Vagina (tissue), 2 donors: Measurements from ENCODE around the gene B4GALT2. TPM values are rescaled to one million over a fixed set of nuclear protein-coding genes. Genes with fewer than 3 reads are reported as not detected.

Source experiments
- DNase-seq, 2 donors: peaks; one replicate each; pipeline ENCODE4 v3.0.0-alpha.2; 2017; ENCODE audit errors: extremely low spot score in 2 of 2
- H3K27ac ChIP-seq: fragments of 200-600 bp; sonication (generic); one replicate; pipeline ENCODE4 v1.5.1; 2019
- H3K27me3 ChIP-seq: fragments of 200-600 bp; sonication (generic); one replicate; pipeline ENCODE4 v1.5.1; 2019
- H3K36me3 ChIP-seq, 2 donors: fragments of 200-600 bp; sonication (generic); one replicate each; pipeline ENCODE4 v1.5.1; 2017 to 2019
- H3K4me1 ChIP-seq: fragments of 200-600 bp; sonication (generic); one replicate; pipeline ENCODE4 v1.5.1; 2019
- H3K4me3 ChIP-seq, 2 donors: fragments of 200-600 bp; sonication (generic); 1 replicate in 1 of 2; 2 replicates in 1 of 2; pipeline ENCODE4 v1.5.1; 2016 to 2019
- H3K9me3 ChIP-seq: fragments of 200-600 bp; sonication (generic); one replicate; pipeline ENCODE4 v1.5.1; 2019
- POLR2A ChIP-seq, 2 donors: fragments of 450-650 bp; IDR thresholded peaks; one replicate each; pipeline ENCODE4 v1.6.1; 2017; ENCODE audit warnings: antibody characterized with exemption in 2 of 2, mild to moderate bottlenecking in 2 of 2, moderate library complexity in 2 of 2
- POLR2AphosphoS5 ChIP-seq, 2 donors: sonication (generic); formaldehyde crosslinking; IDR thresholded peaks; one replicate each; pipeline ENCODE4 v1.9.0; 2017; ENCODE audit warnings: antibody characterized with exemption in 2 of 2, mild to moderate bottlenecking in 2 of 2, low read depth in 1 of 2; ENCODE audit not compliant: insufficient read depth in 1 of 2
- intact Hi-C: fragments of 100-400 bp; cut with DNase I; formaldehyde crosslinking; loops from one replicate; pipeline ENCODE4 v1.15.1; 2023
- total RNA-seq: library from RNA; depleted of rRNA; stranded (reverse); fragments of >200 nt; gene quantifications from one replicate; pipeline ENCODE4 v1.2.3, GENCODE V29; 2016
- TF ChIP-seq, protein P1 (sequence below), 3 experiments: fragments of 450-650 bp in 2 of 3; fragments of 200-600 bp in 1 of 3; sonication (generic) in 1 of 3; IDR thresholded peaks; one replicate each; pipeline ENCODE4 v1.5.1; 2017 to 2019; ENCODE audit warnings: antibody characterized with exemption in 3 of 3, mild to moderate bottlenecking in 2 of 3, moderate library complexity in 2 of 3

B4GALT2 gene
- total RNA-seq, 1 donor from 2014 or later: 31.4 TPM

DNA sequence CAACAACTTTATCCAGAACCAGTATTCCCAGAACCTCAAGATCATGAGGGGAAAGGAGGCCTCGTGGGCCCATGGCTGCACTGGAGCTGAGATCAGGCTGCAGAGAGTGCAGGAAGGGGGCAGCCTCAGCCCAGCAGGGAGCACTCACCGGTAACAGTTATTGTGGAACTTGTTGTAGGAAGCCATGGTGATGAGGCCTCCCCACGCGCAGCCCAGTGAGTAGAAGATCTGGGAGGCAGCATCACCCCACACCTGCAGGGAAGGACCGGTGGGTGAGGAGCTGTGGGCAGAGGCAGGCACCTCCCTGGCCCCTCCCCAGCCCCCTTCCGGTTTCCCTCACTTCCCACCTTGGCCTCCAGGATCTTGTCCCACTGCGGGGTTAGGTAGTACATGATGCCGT, 23.2 kb downstream of the B4GALT2 start:
- intact Hi-C loops: no loop called here
- no peak for DNase-seq
- Histone ChIP-seq H3K27me3 (no peaks in the 10 kb centered on the region), H3K9me3 (no peaks in the 10 kb centered on the region), H3K4me1 (peaks cover 11% of the 10 kb centered on the region), H3K4me3 (no peak overlapping the region), H3K27ac (no peak overlapping the region), H3K36me3 (peaks cover 0 to 30% of the 10 kb centered on the region in 2 donors)
- TF ChIP-seq POLR2A (IDR thresholded peaks at IDR 0.05) (no peak), POLR2AphosphoS5 (IDR thresholded peaks at IDR 0.05; ENCODE audit: insufficient read depth in 1 of 2, low read depth in 1 of 2) (no peak)
- TF ChIP-seq, protein P1, sequence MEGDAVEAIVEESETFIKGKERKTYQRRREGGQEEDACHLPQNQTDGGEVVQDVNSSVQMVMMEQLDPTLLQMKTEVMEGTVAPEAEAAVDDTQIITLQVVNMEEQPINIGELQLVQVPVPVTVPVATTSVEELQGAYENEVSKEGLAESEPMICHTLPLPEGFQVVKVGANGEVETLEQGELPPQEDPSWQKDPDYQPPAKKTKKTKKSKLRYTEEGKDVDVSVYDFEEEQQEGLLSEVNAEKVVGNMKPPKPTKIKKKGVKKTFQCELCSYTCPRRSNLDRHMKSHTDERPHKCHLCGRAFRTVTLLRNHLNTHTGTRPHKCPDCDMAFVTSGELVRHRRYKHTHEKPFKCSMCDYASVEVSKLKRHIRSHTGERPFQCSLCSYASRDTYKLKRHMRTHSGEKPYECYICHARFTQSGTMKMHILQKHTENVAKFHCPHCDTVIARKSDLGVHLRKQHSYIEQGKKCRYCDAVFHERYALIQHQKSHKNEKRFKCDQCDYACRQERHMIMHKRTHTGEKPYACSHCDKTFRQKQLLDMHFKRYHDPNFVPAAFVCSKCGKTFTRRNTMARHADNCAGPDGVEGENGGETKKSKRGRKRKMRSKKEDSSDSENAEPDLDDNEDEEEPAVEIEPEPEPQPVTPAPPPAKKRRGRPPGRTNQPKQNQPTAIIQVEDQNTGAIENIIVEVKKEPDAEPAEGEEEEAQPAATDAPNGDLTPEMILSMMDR (IDR thresholded peaks at IDR 0.05): no peak

DNA sequence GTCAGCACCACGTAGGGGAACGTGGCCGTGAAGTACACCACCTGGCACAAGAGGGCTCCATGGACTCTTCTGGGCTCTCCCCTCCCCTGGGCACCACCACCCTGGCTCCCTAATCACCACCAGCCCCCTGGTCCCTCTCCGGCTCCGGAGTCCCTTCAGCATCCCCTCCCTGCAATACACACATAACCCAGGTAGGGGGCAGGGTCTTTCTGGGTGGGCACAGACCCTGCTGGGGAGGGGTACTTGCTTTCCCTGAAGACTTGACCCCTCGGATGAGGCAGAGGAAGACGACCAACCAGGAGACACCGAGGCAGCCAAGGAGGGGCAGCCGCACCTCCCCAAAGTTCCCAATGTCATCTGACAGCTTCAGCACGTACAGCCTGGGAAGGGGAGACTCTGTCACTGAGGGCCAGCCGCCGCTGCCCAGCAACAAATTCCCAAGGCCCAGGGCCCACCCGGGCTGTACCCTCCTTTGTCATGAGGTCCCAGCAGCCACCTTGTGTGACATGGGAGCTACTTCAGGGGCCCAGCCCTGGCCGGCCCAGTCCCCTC, 23.7 kb downstream of the B4GALT2 start:
- DNase-seq: no peak
- Histone ChIP-seq H3K4me1 (peaks cover 11% of the 10 kb centered on the region), H3K9me3 (no peaks in the 10 kb centered on the region), H3K4me3 (no peak overlapping the region), H3K27me3 (no peaks in the 10 kb centered on the region), H3K27ac (no peak overlapping the region), H3K36me3 (peaks cover 0 to 30% of the 10 kb centered on the region in 2 donors)
- intact Hi-C loops: no loop called here
- TF ChIP-seq, protein P1 (IDR thresholded peaks at IDR 0.05): no peak
- TF ChIP-seq POLR2A (IDR thresholded peaks at IDR 0.05) (no peak), POLR2AphosphoS5 (IDR thresholded peaks at IDR 0.05; ENCODE audit: insufficient read depth in 1 of 2, low read depth in 1 of 2) (no peak)

DNA sequence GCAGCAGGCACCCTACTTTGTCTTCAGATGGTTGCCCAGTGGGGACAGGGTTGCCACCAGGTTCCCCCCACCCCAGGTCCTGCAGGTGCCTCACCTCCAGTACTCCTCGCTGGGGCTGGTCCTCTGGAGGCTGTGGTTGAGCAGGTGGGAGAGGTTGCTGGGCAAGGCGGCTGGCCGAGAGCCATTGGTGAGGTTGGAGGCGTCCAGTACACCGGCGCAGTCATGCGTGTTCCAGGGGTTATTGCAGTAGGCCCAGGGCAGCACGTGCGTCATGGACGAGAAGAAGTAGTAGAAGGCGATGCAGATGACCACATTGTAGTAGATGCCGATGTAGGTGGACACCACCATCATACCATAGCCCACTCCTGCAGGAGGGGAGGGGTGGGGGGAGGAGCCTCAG, 29.2 kb downstream of the B4GALT2 start:
- H3K9me3 ChIP-seq: no peaks in the 10 kb centered on the region
- H3K4me1 ChIP-seq: peaks cover 21% of the 10 kb centered on the region
- TF ChIP-seq POLR2AphosphoS5 (IDR thresholded peaks at IDR 0.05; ENCODE audit: insufficient read depth in 1 of 2, low read depth in 1 of 2) (no peak), POLR2A (IDR thresholded peaks at IDR 0.05) (no peak)
- TF ChIP-seq, protein P1 (IDR thresholded peaks at IDR 0.05): no peak
- no peak overlapping the region for H3K27ac ChIP-seq
- intact Hi-C loops: loop anchor here (5.0 kb wide), 1 partner anchor 34 kb away; no protein-coding TSS in a partner anchor
- no peak for DNase-seq
- H3K27me3 ChIP-seq: no peaks in the 10 kb centered on the region
- no peak overlapping the region for H3K4me3 ChIP-seq
- H3K36me3 ChIP-seq: peaks cover 0 to 5% of the 10 kb centered on the region in 2 donors

DNA sequence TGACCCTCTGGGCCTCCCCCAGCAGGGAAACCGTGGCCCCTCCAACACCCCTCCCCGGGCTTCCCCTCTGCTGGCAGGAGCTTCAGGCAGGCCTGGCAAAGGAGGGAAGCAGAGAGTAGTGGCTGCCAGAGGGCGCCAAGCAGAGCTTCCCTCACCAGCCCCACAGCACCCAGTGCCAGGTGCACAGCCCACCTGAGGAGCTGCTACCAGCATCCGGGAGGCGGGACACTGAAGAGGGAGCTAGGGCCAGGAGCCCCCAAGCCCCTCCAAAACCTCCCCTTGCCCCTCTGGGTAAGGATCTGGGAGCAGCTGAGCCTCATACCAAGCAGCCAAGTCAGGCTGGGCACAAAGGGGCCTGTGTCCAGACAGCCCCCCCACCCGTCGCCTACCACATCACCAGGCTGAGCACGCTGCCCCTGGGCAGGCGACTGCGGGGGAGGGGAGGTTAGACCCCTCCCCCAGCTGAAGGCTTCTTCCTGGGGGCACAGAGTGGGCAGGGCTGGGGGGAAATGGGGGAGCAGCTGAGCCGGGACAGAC, 32.0 kb downstream of the B4GALT2 start:
- no peak for DNase-seq
- no peak overlapping the region for H3K4me3 ChIP-seq
- no peaks in the 10 kb centered on the region for H3K36me3 ChIP-seq
- intact Hi-C loops: no loop called here
- no peaks in the 10 kb centered on the region for H3K9me3 ChIP-seq
- H3K27ac ChIP-seq: no peak overlapping the region
- no peaks in the 10 kb centered on the region for H3K27me3 ChIP-seq
- TF ChIP-seq POLR2A (IDR thresholded peaks at IDR 0.05) (no peak), POLR2AphosphoS5 (IDR thresholded peaks at IDR 0.05; ENCODE audit: insufficient read depth in 1 of 2, low read depth in 1 of 2) (no peak)
- H3K4me1 ChIP-seq: peaks cover 28% of the 10 kb centered on the region

DNA sequence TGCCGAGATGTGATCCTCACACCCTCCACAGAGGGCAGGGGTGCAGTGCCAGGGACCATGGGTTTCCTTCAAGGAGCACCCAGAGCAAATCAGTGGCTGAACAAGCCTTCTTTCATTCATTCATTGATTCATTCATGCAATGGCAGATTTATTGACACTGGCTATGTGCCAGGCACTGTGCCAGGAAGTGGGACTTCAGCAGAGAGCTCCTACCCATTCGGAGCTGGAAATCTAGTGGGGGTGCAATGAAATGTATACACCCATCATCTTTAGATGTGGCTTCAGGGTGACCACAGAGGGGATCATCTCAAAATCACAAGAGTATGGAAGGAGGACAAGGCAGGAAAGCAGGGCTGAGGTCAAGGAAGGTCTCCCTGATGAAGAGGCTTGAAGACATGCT, 33.4 kb downstream of the B4GALT2 start:
- TF ChIP-seq POLR2A (IDR thresholded peaks at IDR 0.05) (no peak), POLR2AphosphoS5 (IDR thresholded peaks at IDR 0.05; ENCODE audit: insufficient read depth in 1 of 2, low read depth in 1 of 2) (no peak)
- TF ChIP-seq, protein P1 (IDR thresholded peaks at IDR 0.05): no peak
- Histone ChIP-seq H3K27me3 (no peaks in the 10 kb centered on the region), H3K27ac (no peak overlapping the region), H3K36me3 (no peaks in the 10 kb centered on the region), H3K4me3 (no peak overlapping the region), H3K9me3 (no peaks in the 10 kb centered on the region), H3K4me1 (peaks cover 28% of the 10 kb centered on the region)
- no peak for DNase-seq
- intact Hi-C loops: no loop called here
